MM.1S (cell line): ENCODE data around the gene SLC9B2.

Experiments used
- EZH2 ChIP-seq: fragments of 300-600 bp; sonication (generic); optimal IDR thresholded peaks from 2 replicates; pipeline ENCODE3; 2017; ENCODE audit warnings: low read depth, mild to moderate bottlenecking, antibody characterized with exemption, low read length, mixed read lengths
- EZH2phosphoT487 ChIP-seq: fragments of 300-600 bp; sonication (generic); IDR thresholded peaks from 2 replicates; pipeline ENCODE4 v1.6.1; 2018; ENCODE audit warnings: antibody characterized with exemption, low read length
- TF ChIP-seq, protein P1 (sequence below): fragments of 300-600 bp; sonication (generic); IDR thresholded peaks from 2 replicates; pipeline ENCODE4 v1.5.1; 2016; ENCODE audit warnings: antibody characterized with exemption, low read length, mixed read lengths

DNA sequence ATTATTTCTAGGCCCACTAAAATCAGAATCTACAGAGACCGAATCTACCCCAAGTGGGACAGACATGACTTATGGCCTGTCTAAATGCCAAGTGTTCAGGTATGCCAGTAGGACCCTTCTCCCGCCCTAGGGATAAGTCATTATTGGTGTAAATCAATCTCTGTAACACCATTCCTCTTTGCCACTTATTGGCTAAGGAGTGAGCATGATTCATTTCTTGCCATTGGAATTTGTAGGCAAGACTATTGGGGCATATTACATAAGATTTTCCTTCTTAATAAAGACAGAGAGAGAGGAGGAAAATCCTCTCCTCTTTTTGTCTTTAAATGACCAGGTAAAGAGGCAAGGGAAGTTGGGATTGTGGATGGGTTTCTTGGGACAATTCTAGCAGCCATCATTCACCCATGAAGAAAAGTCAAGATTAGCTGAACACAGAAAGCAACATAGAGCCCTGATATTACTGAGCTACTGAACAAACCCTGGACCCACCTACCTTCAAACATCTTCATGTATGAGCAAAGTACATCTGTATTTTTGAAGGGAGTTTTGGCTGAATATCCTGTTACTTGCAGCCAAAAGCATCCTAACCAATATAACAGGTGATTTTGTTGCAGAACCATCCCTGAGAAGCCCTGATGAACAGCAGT is 2.6 kb downstream of the SLC9B2 start:
- TF ChIP-seq EZH2phosphoT487 (no peak), EZH2 (no peak)
- TF ChIP-seq, protein P1, sequence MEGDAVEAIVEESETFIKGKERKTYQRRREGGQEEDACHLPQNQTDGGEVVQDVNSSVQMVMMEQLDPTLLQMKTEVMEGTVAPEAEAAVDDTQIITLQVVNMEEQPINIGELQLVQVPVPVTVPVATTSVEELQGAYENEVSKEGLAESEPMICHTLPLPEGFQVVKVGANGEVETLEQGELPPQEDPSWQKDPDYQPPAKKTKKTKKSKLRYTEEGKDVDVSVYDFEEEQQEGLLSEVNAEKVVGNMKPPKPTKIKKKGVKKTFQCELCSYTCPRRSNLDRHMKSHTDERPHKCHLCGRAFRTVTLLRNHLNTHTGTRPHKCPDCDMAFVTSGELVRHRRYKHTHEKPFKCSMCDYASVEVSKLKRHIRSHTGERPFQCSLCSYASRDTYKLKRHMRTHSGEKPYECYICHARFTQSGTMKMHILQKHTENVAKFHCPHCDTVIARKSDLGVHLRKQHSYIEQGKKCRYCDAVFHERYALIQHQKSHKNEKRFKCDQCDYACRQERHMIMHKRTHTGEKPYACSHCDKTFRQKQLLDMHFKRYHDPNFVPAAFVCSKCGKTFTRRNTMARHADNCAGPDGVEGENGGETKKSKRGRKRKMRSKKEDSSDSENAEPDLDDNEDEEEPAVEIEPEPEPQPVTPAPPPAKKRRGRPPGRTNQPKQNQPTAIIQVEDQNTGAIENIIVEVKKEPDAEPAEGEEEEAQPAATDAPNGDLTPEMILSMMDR = no peak
